ENCODE measurements around the gene JAZF1.

GRCh38 chr7:28104041-28104541 lies 76.5 kb downstream of the JAZF1 start:
- TF ChIP-seq CTCF (conservative IDR thresholded peaks at IDR 0.05; ENCODE audit: low read depth, low read length) (no peak), EZH2 (IDR thresholded peaks at IDR 0.05; ENCODE audit: borderline replicate concordance, low read depth, low read length, poor library complexity, severe bottlenecking) (no peak)
